Smooth muscle cell (in vitro differentiated cells): Measurements from ENCODE around the gene DCXR. TPM values are rescaled to one million over a fixed set of nuclear protein-coding genes. Genes with fewer than 3 reads are reported as not detected.

Source experiments
- DNase-seq: peaks from one replicate; lab custom pipeline; 2025; ENCODE audit not compliant: unreplicated experiment; lab: John Stamatoyannopoulos, UW
- H2AFZ ChIP-seq: fragments of 200-600 bp; sonication (generic); 2 replicates; pipeline ENCODE4 v1.6.0; 2016; ENCODE audit warnings: antibody characterized with exemption, low read depth, mild to moderate bottlenecking
- H3F3A ChIP-seq: fragments of 200-600 bp; sonication (generic); 2 replicates; pipeline ENCODE4 v1.6.0; 2017; ENCODE audit warnings: antibody characterized with exemption, low read depth
- H3K27ac ChIP-seq: fragments of 200-600 bp; sonication (generic); 2 replicates; pipeline ENCODE4 v1.5.1; 2016; ENCODE audit warnings: low read depth, mild to moderate bottlenecking
- H3K27me3 ChIP-seq: fragments of 200-600 bp; sonication (generic); 2 replicates; pipeline ENCODE4 v1.6.1; 2016; ENCODE audit warnings: low read depth, mild to moderate bottlenecking
- H3K36me3 ChIP-seq: fragments of 200-600 bp; sonication (generic); 2 replicates; pipeline ENCODE4 v1.5.1; 2016; ENCODE audit warnings: low read depth
- H3K4me1 ChIP-seq: fragments of 200-600 bp; sonication (generic); 2 replicates; pipeline ENCODE4 v1.5.1; 2016; ENCODE audit warnings: low read depth
- H3K4me2 ChIP-seq: fragments of 200-600 bp; sonication (generic); 2 replicates; pipeline ENCODE4 v1.6.0; 2016; ENCODE audit warnings: mild to moderate bottlenecking
- H3K4me3 ChIP-seq: fragments of 200-600 bp; sonication (generic); 2 replicates; pipeline ENCODE4 v1.5.1; 2016; ENCODE audit warnings: mild to moderate bottlenecking
- H3K79me2 ChIP-seq: fragments of 200-600 bp; sonication (generic); 2 replicates; pipeline ENCODE4 v1.6.0; 2016; ENCODE audit warnings: low read depth, mild to moderate bottlenecking
- H3K9ac ChIP-seq: fragments of 200-600 bp; sonication (generic); 2 replicates; pipeline ENCODE4 v1.6.0; 2016; ENCODE audit warnings: low read depth
- H3K9me3 ChIP-seq: fragments of 200-600 bp; sonication (generic); replicated peaks from 2 replicates; pipeline ENCODE4 v1.5.1; 2016; ENCODE audit warnings: low read depth
- H4K20me1 ChIP-seq: fragments of 200-600 bp; sonication (generic); 2 replicates; pipeline ENCODE4 v1.6.0; 2016; ENCODE audit warnings: low read depth
- CTCF ChIP-seq: fragments of 200-600 bp; sonication (generic); IDR thresholded peaks from 2 replicates; pipeline ENCODE4 v1.5.1; 2017; ENCODE audit warnings: borderline replicate concordance, mild to moderate bottlenecking, antibody characterized with exemption; ENCODE audit not compliant: insufficient read depth, poor library complexity, severe bottlenecking
- WGBS: methylation state at CpG from one replicate; pipeline ENCODE4 v1.1.7; 2016; ENCODE audit warnings: low lambda C conversion rate; 5-methylcytosine and 5-hydroxymethylcytosine counted together
- polyA plus RNA-seq: library from polyadenylated mRNA; unstranded; fragments of >200 nt; fragmentation: Nextera tagmentation; extraction: Ambion mirVana; gene quantifications from 2 replicates; pipeline ENCODE4 v1.2.1, GENCODE V29; 2016
- total RNA-seq: library from RNA; depleted of rRNA; stranded (reverse); fragments of >200 nt; gene quantifications from 2 replicates; pipeline ENCODE4 v1.2.3, GENCODE V29; 2014

The DCXR gene
- total and polyA plus RNA-seq, 2 experiments from 2014 or later, result 34.9 to 89.4 TPM

- no peak for TF ChIP-seq CTCF
- H2AFZ ChIP-seq, result no peak overlapping the region
- 96% methylated on average over 16 of the region's 16 CpGs for WGBS
- no peak overlapping the region for H3K27ac ChIP-seq
- H3K9ac ChIP-seq, result no peak overlapping the region
- no peak overlapping the region for H3K4me2 ChIP-seq
- DNase-seq, result no peak
- H3K27me3 ChIP-seq, result no peaks in the 10 kb centered on the region
- H4K20me1 ChIP-seq, result no peaks in the 10 kb centered on the region
- no peaks in the 10 kb centered on the region for H3K36me3 ChIP-seq
- no peaks in the 10 kb centered on the region for H3K9me3 ChIP-seq
- H3K4me3 ChIP-seq, result no peak overlapping the region
- no peaks in the 10 kb centered on the region for H3K79me2 ChIP-seq
- H3F3A ChIP-seq, result no peaks in the 10 kb centered on the region
- H3K4me1 ChIP-seq, result peaks cover under 1% of the 10 kb centered on the region
These were observed 8.1 kb downstream of the DCXR start for GRCh38 chr17:82029391-82029790.

GRCh38 chr17:82028966-82029365, 8.5 kb downstream of the DCXR start:
- Histone ChIP-seq H3K79me2 (no peaks in the 10 kb centered on the region), H3F3A (no peaks in the 10 kb centered on the region), H3K4me3 (no peak overlapping the region), H3K36me3 (no peaks in the 10 kb centered on the region), H3K9me3 (no peaks in the 10 kb centered on the region), H3K4me1 (peaks cover 5% of the 10 kb centered on the region), H3K27me3 (no peaks in the 10 kb centered on the region), H4K20me1 (no peaks in the 10 kb centered on the region), H2AFZ (no peak overlapping the region), H3K9ac (no peak overlapping the region), H3K4me2 (no peak overlapping the region), H3K27ac (no peak overlapping the region)
- 100% methylated on average over 9 of the region's 9 CpGs for WGBS
- TF ChIP-seq CTCF, result no peak
- no peak for DNase-seq

GRCh38 chr17:82028246-82028645, 9.3 kb downstream of the DCXR start:
- Histone ChIP-seq H3K9me3 (no peaks in the 10 kb centered on the region), H3K9ac (no peak overlapping the region), H3K79me2 (no peaks in the 10 kb centered on the region), H3F3A (no peaks in the 10 kb centered on the region), H3K4me1 (peaks cover 7% of the 10 kb centered on the region), H2AFZ (no peak overlapping the region), H4K20me1 (no peaks in the 10 kb centered on the region), H3K4me3 (no peak overlapping the region), H3K36me3 (no peaks in the 10 kb centered on the region), H3K27me3 (no peaks in the 10 kb centered on the region), H3K4me2 (no peak overlapping the region), H3K27ac (no peak overlapping the region)
- no peak for TF ChIP-seq CTCF
- WGBS, result 100% methylated on average over 6 of the region's 13 CpGs
- DNase-seq, result no peak

- peaks cover 15% of the 10 kb centered on the region for H3K4me1 ChIP-seq
- no peak overlapping the region for H3K27ac ChIP-seq
- H2AFZ ChIP-seq, result no peak overlapping the region
- H4K20me1 ChIP-seq, result peaks cover 16% of the 10 kb centered on the region
- DNase-seq, result no peak
- H3K27me3 ChIP-seq, result no peaks in the 10 kb centered on the region
- no peaks in the 10 kb centered on the region for H3K9me3 ChIP-seq
- H3K79me2 ChIP-seq, result peaks cover 3% of the 10 kb centered on the region
- H3K4me3 ChIP-seq, result no peak overlapping the region
- TF ChIP-seq CTCF, result no peak
- H3K4me2 ChIP-seq, result no peak overlapping the region
- no peaks in the 10 kb centered on the region for H3F3A ChIP-seq
- no peaks in the 10 kb centered on the region for H3K36me3 ChIP-seq
- H3K9ac ChIP-seq, result no peak overlapping the region
- 96% methylated on average over 25 of the region's 25 CpGs for WGBS
These were observed 11.9 kb downstream of the DCXR start for GRCh38 chr17:82025401-82026107.
